ENCODE measurements around the gene SLC44A4.

The SLC44A4 gene

DNA sequence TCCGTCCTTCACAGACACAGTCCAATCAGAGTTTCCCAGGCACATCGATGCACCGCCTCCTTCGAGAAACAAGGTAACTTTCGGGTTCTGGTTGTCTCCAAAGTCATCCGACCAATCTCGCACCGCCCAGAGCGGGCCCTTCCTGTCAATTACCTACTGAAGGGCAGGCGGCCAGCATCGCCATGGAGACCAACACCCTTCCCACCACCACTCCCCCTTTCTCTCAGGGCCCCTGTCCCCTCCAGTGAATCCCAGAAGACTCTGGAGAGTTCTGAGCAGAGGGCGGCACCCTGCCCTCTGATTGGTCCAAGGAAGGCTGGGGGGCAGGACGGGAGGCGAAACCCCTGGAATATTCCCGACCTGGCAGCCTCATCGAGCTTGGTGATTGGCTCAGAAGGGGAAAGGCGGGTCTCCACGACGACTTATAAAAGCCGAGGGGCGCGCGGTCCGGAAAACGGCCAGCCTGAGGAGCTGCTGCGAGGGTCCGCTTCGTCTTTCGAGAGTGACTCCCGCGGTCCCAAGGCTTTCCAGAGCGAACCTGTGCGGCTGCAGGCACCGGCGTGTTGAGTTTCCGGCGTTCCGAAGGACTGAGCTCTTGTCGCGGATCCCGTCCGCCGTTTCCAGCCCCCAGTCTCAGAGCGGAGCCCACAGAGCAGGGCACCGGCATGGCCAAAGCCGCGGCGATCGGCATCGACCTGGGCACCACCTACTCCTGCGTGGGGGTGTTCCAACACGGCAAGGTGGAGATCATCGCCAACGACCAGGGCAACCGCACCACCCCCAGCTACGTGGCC is 51.3 kb downstream of the SLC44A4 start, which contains the start of gene HSPA1B (continued):
- TF ChIP-seq, protein P1, sequence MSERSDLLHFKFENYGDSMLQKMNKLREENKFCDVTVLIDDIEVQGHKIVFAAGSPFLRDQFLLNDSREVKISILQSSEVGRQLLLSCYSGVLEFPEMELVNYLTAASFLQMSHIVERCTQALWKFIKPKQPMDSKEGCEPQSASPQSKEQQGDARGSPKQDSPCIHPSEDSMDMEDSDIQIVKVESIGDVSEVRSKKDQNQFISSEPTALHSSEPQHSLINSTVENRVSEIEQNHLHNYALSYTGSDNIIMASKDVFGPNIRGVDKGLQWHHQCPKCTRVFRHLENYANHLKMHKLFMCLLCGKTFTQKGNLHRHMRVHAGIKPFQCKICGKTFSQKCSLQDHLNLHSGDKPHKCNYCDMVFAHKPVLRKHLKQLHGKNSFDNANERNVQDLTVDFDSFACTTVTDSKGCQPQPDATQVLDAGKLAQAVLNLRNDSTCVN (tag by site-specific recombination; optimal IDR thresholded peaks at IDR 0.05): peak; percentile 61
- TF ChIP-seq ZNF148 (tag by site-specific recombination; IDR thresholded peaks at IDR 0.05; ENCODE audit: borderline replicate concordance) (no peak; the same call in 1 of the 2 replicates), ZNF449 (tag by site-specific recombination; IDR thresholded peaks at IDR 0.05) (0 out of 2 replicates have a peak, but pooled peaks have one; percentile 45), ZNF121 (tag by site-specific recombination; IDR thresholded peaks at IDR 0.05) (peak; percentile 74; the same call in 1 of the 2 replicates), ZSCAN30 (tag by site-specific recombination; IDR thresholded peaks at IDR 0.05) (peak; percentile 93), INSM2 (tag by site-specific recombination; IDR thresholded peaks at IDR 0.05) (peak; percentile 59), ZNF138 (tag by site-specific recombination; IDR thresholded peaks at IDR 0.05; ENCODE audit: borderline replicate concordance) (no peak), ZNF24 (tag by site-specific recombination; IDR thresholded peaks at IDR 0.05) (peak; percentile 63; the same call in 1 of the 2 replicates), ZNF501 (tag by site-specific recombination; IDR thresholded peaks at IDR 0.05) (peak; percentile 97), KLF1 (tag by site-specific recombination; IDR thresholded peaks at IDR 0.05) (0 out of 2 replicates have a peak, but pooled peaks have one; percentile 28), YY1 (tag by site-specific recombination; IDR thresholded peaks at IDR 0.05) (peak; percentile 33; the same call in 1 of the 2 replicates), PBX3 (CRISPR knock-in tag; IDR thresholded peaks at IDR 0.05) (peak; percentile 78), ZNF677 (tag by site-specific recombination; IDR thresholded peaks at IDR 0.05) (no peak)
- TF ChIP-seq, protein P2, sequence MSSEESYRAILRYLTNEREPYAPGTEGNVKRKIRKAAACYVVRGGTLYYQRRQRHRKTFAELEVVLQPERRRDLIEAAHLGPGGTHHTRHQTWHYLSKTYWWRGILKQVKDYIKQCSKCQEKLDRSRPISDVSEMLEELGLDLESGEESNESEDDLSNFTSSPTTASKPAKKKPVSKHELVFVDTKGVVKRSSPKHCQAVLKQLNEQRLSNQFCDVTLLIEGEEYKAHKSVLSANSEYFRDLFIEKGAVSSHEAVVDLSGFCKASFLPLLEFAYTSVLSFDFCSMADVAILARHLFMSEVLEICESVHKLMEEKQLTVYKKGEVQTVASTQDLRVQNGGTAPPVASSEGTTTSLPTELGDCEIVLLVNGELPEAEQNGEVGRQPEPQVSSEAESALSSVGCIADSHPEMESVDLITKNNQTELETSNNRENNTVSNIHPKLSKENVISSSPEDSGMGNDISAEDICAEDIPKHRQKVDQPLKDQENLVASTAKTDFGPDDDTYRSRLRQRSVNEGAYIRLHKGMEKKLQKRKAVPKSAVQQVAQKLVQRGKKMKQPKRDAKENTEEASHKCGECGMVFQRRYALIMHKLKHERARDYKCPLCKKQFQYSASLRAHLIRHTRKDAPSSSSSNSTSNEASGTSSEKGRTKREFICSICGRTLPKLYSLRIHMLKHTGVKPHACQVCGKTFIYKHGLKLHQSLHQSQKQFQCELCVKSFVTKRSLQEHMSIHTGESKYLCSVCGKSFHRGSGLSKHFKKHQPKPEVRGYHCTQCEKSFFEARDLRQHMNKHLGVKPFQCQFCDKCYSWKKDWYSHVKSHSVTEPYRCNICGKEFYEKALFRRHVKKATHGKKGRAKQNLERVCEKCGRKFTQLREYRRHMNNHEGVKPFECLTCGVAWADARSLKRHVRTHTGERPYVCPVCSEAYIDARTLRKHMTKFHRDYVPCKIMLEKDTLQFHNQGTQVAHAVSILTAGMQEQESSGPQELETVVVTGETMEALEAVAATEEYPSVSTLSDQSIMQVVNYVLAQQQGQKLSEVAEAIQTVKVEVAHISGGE (tag by site-specific recombination; conservative IDR thresholded peaks at IDR 0.05; ENCODE audit: low read depth): peak; percentile 50; the same call in 1 of the 2 replicates
- TF ChIP-seq, protein P3, sequence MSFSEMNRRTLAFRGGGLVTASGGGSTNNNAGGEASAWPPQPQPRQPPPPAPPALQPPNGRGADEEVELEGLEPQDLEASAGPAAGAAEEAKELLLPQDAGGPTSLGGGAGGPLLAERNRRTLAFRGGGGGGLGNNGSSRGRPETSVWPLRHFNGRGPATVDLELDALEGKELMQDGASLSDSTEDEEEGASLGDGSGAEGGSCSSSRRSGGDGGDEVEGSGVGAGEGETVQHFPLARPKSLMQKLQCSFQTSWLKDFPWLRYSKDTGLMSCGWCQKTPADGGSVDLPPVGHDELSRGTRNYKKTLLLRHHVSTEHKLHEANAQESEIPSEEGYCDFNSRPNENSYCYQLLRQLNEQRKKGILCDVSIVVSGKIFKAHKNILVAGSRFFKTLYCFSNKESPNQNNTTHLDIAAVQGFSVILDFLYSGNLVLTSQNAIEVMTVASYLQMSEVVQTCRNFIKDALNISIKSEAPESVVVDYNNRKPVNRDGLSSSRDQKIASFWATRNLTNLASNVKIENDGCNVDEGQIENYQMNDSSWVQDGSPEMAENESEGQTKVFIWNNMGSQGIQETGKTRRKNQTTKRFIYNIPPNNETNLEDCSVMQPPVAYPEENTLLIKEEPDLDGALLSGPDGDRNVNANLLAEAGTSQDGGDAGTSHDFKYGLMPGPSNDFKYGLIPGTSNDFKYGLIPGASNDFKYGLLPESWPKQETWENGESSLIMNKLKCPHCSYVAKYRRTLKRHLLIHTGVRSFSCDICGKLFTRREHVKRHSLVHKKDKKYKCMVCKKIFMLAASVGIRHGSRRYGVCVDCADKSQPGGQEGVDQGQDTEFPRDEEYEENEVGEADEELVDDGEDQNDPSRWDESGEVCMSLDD (tag by site-specific recombination; IDR thresholded peaks at IDR 0.05): peak; percentile 52; the same call in 1 of the 2 replicates
- TF ChIP-seq, protein P4, sequence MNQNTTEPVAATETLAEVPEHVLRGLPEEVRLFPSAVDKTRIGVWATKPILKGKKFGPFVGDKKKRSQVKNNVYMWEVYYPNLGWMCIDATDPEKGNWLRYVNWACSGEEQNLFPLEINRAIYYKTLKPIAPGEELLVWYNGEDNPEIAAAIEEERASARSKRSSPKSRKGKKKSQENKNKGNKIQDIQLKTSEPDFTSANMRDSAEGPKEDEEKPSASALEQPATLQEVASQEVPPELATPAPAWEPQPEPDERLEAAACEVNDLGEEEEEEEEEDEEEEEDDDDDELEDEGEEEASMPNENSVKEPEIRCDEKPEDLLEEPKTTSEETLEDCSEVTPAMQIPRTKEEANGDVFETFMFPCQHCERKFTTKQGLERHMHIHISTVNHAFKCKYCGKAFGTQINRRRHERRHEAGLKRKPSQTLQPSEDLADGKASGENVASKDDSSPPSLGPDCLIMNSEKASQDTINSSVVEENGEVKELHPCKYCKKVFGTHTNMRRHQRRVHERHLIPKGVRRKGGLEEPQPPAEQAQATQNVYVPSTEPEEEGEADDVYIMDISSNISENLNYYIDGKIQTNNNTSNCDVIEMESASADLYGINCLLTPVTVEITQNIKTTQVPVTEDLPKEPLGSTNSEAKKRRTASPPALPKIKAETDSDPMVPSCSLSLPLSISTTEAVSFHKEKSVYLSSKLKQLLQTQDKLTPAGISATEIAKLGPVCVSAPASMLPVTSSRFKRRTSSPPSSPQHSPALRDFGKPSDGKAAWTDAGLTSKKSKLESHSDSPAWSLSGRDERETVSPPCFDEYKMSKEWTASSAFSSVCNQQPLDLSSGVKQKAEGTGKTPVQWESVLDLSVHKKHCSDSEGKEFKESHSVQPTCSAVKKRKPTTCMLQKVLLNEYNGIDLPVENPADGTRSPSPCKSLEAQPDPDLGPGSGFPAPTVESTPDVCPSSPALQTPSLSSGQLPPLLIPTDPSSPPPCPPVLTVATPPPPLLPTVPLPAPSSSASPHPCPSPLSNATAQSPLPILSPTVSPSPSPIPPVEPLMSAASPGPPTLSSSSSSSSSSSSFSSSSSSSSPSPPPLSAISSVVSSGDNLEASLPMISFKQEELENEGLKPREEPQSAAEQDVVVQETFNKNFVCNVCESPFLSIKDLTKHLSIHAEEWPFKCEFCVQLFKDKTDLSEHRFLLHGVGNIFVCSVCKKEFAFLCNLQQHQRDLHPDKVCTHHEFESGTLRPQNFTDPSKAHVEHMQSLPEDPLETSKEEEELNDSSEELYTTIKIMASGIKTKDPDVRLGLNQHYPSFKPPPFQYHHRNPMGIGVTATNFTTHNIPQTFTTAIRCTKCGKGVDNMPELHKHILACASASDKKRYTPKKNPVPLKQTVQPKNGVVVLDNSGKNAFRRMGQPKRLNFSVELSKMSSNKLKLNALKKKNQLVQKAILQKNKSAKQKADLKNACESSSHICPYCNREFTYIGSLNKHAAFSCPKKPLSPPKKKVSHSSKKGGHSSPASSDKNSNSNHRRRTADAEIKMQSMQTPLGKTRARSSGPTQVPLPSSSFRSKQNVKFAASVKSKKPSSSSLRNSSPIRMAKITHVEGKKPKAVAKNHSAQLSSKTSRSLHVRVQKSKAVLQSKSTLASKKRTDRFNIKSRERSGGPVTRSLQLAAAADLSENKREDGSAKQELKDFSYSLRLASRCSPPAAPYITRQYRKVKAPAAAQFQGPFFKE (tag by site-specific recombination; IDR thresholded peaks at IDR 0.05; ENCODE audit: borderline replicate concordance): peak; percentile 71; the same call in 1 of the 2 replicates
